Breast epithelium (tissue), 4 donors: ENCODE data around the gene SNX20. TPM values are rescaled to one million over a fixed set of nuclear protein-coding genes. Genes with fewer than 3 reads are reported as not detected.

Experiments
- DNase-seq, 2 donors: peaks; one replicate each; pipeline ENCODE4 v3.0.0-alpha.2; 2019; ENCODE audit warnings: low spot score in 2 of 2
- H3K27ac ChIP-seq, 2 donors: fragments of 200-600 bp; sonication (generic) in 1 of 2; one replicate each; pipeline ENCODE4 v1.5.1; 2016 to 2019; ENCODE audit warnings: mild to moderate bottlenecking in 1 of 2
- H3K27me3 ChIP-seq, 2 donors: fragments of 200-600 bp; sonication (generic) in 1 of 2; one replicate each; pipeline versions ENCODE4 v1.5.1 to v1.6.0; 2017 to 2019; ENCODE audit warnings: control low read depth in 1 of 2, mild to moderate bottlenecking in 1 of 2
- H3K36me3 ChIP-seq: fragments of 200-600 bp; one replicate; pipeline ENCODE4 v1.5.1; 2019
- H3K4me1 ChIP-seq, 2 donors: fragments of 200-600 bp; sonication (generic); one replicate each; pipeline ENCODE4 v1.5.1; 2016 to 2019; ENCODE audit warnings: control low read depth in 1 of 2
- H3K4me3 ChIP-seq, 3 donors: fragments of 200-600 bp; sonication (generic); 1 replicate in 2 of 3; 2 replicates in 1 of 3; pipeline ENCODE4 v1.5.1; 2016 to 2019; ENCODE audit warnings: mild to moderate bottlenecking in 3 of 3, moderate library complexity in 2 of 3
- H3K9me3 ChIP-seq, 2 donors: fragments of 200-600 bp; sonication (generic) in 1 of 2; one replicate each; pipeline ENCODE4 v1.5.1; 2016 to 2019; ENCODE audit warnings: control low read depth in 1 of 2
- POLR2A ChIP-seq: fragments of 450-650 bp; IDR thresholded peaks from one replicate; pipeline ENCODE4 v1.6.1; 2016; ENCODE audit warnings: antibody characterized with exemption, mild to moderate bottlenecking, moderate library complexity
- POLR2AphosphoS5 ChIP-seq, 3 donors: sonication (generic); formaldehyde crosslinking; IDR thresholded peaks; one replicate each; pipeline ENCODE4 v1.6.1; 2017; ENCODE audit warnings: antibody characterized with exemption in 3 of 3
- intact Hi-C: fragments of 100-400 bp; cut with DNase I; formaldehyde crosslinking; loops from one replicate; pipeline ENCODE4 v1.15.1; 2023; ENCODE audit warnings: low total_unique reads
- total RNA-seq, 3 donors: library from RNA; depleted of rRNA; stranded (reverse); fragments of >200 nt; gene quantifications; one replicate each; pipeline ENCODE4 v1.1.0, GENCODE V29; 2016
- TF ChIP-seq, protein P1 (sequence below), 3 donors: fragments of 450-650 bp; IDR thresholded peaks; one replicate each; pipeline ENCODE4 v1.5.1; 2016 to 2017; ENCODE audit warnings: antibody characterized with exemption in 3 of 3, mild to moderate bottlenecking in 3 of 3, moderate library complexity in 3 of 3

SNX20 gene
- total RNA-seq, 3 donors from 2014 or later = 1.3 to 2.9 (median 2.7) TPM

DNA sequence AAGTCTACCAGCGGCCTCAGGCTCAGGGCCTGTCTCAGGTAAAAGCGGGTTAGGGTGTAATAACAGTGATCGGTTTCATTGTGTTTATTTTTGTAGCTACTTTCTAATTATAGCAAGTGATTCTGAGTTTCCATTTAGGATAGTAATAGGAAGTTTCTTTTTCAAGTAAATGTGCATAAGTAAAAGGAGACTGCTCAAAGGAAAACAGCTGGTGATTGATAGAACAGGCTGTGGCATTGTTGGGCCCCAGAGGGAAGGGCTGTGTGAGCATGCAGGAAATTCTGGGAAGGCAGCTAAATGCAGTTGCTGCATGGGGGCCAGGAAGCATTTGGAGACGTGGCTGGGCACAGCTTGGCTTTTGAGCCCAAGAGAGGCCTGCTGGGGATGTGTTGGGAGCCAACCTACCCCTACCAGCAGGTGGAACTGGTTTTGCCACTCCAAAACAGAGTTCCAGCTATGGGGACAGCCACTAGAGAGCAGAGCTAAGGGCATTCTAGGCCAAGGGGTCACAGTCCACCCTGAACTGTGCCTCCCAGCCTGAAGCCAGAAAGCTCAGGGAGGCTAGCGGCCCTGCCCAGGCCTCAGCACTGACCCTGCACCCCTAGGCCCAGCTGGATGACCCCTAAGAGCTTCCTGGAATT is 12.6 kb downstream of the SNX20 start:
- Histone ChIP-seq H3K27me3 (no peaks in the 10 kb centered on the region), H3K4me1 (no peaks in the 10 kb centered on the region), H3K9me3 (peaks cover 8 to 17% of the 10 kb centered on the region in 2 donors), H3K4me3 (no peak overlapping the region), H3K27ac (peak overlapping the region; percentile 56 to 66), H3K36me3 (no peaks in the 10 kb centered on the region)
- no peak for TF ChIP-seq POLR2A
- TF ChIP-seq, protein P1, sequence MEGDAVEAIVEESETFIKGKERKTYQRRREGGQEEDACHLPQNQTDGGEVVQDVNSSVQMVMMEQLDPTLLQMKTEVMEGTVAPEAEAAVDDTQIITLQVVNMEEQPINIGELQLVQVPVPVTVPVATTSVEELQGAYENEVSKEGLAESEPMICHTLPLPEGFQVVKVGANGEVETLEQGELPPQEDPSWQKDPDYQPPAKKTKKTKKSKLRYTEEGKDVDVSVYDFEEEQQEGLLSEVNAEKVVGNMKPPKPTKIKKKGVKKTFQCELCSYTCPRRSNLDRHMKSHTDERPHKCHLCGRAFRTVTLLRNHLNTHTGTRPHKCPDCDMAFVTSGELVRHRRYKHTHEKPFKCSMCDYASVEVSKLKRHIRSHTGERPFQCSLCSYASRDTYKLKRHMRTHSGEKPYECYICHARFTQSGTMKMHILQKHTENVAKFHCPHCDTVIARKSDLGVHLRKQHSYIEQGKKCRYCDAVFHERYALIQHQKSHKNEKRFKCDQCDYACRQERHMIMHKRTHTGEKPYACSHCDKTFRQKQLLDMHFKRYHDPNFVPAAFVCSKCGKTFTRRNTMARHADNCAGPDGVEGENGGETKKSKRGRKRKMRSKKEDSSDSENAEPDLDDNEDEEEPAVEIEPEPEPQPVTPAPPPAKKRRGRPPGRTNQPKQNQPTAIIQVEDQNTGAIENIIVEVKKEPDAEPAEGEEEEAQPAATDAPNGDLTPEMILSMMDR (IDR thresholded peaks at IDR 0.05) = peak in 1 of 3 donors; percentile 30
- peak in 1 of 2 donors; percentile 30 for DNase-seq
- intact Hi-C loops = no loop called here

DNA sequence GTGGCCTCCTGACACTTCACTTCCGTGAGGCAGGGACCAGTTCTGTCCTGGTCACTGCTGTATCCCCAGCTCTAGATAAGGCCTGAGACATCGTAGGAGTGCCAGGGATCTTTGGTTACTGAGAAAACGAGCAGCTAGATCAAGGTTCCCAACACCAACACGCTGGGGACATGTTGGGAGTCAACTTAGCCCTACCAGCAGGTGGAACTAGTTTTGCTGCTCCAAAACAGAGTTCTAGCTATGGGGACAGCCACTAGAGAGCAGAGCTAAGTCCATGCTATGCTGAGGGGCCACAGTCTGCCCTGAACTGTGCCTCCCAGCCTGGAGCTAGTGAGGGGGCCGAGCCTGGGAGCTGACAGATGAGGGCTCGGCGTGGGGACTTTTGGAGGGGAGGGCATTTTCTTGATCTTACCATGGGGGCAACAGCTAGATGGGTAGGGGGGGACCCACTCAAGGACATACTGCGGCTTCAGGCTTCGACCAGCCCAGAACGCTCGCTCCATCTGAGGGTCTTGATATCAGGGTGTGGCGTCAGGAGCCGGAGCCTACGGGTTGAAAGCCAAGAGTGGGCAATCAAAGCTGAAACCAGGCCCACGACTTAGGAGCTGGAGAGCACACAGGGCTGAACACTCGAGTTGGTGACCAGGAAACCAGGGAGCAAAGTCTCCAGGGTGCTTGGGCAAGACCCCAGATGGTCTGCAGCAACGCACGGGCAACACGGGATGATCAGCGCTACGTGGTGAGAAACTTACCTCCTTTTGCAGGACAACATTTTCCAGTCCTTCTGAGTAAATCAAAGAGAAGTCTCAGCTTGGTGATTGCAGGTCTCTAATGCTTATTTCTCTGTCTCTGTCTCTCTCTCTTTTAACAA is 13.4 kb downstream of the SNX20 start:
- H3K9me3 ChIP-seq = peaks cover 8 to 10% of the 10 kb centered on the region in 2 donors
- peak overlapping the region; percentile 56 to 66 for H3K27ac ChIP-seq
- H3K4me1 ChIP-seq = no peaks in the 10 kb centered on the region
- no peak for DNase-seq
- H3K36me3 ChIP-seq = no peaks in the 10 kb centered on the region
- no peaks in the 10 kb centered on the region for H3K27me3 ChIP-seq
- H3K4me3 ChIP-seq = no peak overlapping the region
- intact Hi-C loops = no loop called here
- TF ChIP-seq, protein P1 (IDR thresholded peaks at IDR 0.05) = no peak
- TF ChIP-seq POLR2A (no peak), POLR2AphosphoS5 (IDR thresholded peaks at IDR 0.05) (no peak)

DNA sequence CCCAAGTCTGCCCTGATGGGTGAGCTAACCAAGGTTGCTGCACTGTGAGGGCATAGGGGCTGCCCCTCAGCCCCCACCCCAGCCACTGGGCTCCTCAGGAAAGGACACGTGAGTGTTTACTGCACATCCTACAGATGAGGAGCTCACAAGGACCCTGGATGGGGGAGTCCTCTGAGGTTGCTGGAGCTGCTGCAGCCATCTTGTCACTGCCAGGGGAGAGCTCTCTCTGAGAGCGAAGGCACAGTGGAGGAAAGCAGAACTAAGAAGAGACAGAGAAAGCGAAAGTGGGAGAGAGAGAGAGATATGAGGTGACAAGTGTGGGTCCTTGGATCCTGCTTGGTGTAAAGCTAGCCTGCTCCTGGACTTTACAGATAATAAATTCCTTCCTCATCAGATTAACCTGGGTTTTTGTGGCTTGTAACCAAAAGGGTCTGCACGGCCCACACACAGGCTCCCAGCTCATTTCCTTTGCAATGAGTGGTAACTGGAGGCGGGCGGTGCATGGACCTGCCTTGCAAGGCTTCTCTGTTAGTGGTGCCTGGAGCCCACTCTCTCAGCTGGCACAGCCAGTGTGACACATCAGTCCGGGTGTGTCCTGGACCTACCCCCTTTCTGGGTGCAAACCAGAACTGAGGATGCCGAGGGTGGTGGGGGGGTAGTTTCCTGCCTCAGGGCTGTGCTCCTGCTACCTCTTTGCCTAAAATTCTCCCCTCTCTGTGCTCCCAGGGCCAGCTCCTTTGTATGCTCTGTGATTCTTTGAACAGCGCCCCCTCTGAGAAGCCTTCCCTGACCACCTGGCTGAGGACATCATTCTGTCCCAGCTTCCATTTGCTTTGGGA is 14.2 kb downstream of the SNX20 start:
- Histone ChIP-seq H3K9me3 (peaks cover 3 to 4% of the 10 kb centered on the region in 2 donors), H3K27me3 (no peaks in the 10 kb centered on the region), H3K27ac (no peak overlapping the region), H3K4me1 (no peaks in the 10 kb centered on the region), H3K4me3 (no peak overlapping the region), H3K36me3 (no peaks in the 10 kb centered on the region)
- TF ChIP-seq POLR2AphosphoS5 (IDR thresholded peaks at IDR 0.05) (no peak), POLR2A (no peak)
- TF ChIP-seq, protein P1 (IDR thresholded peaks at IDR 0.05) = no peak
- intact Hi-C loops = no loop called here
- DNase-seq = no peak

DNA sequence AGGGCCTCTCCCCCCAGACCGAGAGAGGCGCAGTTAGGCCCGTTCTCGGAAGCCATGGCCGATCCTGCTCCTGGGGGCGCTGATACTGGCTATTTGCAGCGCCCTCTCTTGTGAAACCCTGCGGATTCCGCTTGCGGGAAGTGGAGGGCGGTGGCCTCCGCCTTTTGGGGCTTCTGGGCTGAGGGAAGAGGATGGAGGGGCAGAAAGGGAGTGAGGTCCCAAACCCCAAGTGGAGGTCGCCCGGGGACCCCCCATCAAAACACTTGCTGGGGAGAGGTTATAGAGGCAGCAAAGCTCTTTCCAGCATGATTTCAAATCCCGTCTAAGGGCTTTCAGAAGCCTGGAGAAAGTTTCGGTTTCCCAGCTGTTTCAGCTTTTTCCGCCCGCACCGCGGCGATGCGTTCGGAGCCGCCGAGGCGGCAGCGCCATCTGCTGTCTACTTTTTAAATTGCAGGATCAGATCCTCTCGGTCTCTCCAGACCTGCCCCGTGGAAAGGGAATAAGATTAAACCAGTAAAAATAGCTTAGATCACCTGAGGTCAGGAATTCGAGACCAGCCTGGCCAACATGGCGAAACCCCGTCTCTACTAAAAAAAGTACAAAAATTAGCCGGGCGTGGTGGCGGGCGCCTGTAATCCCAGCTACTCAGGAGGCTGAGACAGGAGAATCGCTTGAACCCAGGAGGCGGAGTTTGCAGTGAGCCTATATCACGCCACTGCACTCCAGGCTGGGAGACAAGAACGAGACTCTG is 15.8 kb downstream of the SNX20 start:
- Histone ChIP-seq H3K27ac (peak overlapping the region; percentile 15 to 51), H3K4me1 (no peaks in the 10 kb centered on the region), H3K9me3 (no peaks in the 10 kb centered on the region), H3K36me3 (no peaks in the 10 kb centered on the region), H3K4me3 (peak overlapping the region; percentile 51 to 68 (median 52)), H3K27me3 (no peaks in the 10 kb centered on the region)
- TF ChIP-seq POLR2AphosphoS5 (IDR thresholded peaks at IDR 0.05) (peak in 1 of 3 donors; percentile 19), POLR2A (no peak)
- TF ChIP-seq, protein P1 (IDR thresholded peaks at IDR 0.05) = peak; percentile 72 to 84 (median 80)
- intact Hi-C loops = no loop called here
- peak; percentile 55 to 79 for DNase-seq
